T-helper 17 cell (primary cell): ENCODE measurements around the gene ACBD7. TPM values are rescaled to one million over a fixed set of nuclear protein-coding genes. Genes with fewer than 3 reads are reported as not detected.

ENCODE experiments used
- ATAC-seq: fragments of 150-1000 bp; cut with Tn5 transposase; 2 replicates; pipeline ENCODE4 v1.10.0; 2021; ENCODE audit warnings: mild to moderate bottlenecking, moderate library complexity
- DNase-seq, 3 donors: peaks; one replicate each; pipeline versions ENCODE4 v3.0.0 to v3.0.0-alpha.2; 2020 to 2021
- H3K9me3 ChIP-seq: one replicate; pipeline ENCODE4 v1.7.0; 2013; ENCODE audit warnings: low read length, mild to moderate bottlenecking; ENCODE audit not compliant: control insufficient read depth, poor library complexity, severe bottlenecking
- H3K27ac Mint-ChIP-seq: one replicate; pipeline ENCODE4 v1.8.0; 2022; ENCODE audit warnings: mild to moderate bottlenecking, moderate library complexity, mixed read lengths
- H3K27me3 Mint-ChIP-seq: one replicate; pipeline ENCODE4 v1.8.0; 2022; ENCODE audit warnings: mixed read lengths
- H3K36me3 Mint-ChIP-seq: one replicate; pipeline ENCODE4 v1.8.0; 2022; ENCODE audit warnings: low read depth, mixed read lengths
- H3K4me1 Mint-ChIP-seq: one replicate; pipeline ENCODE4 v1.8.0; 2022; ENCODE audit warnings: mild to moderate bottlenecking, mixed read lengths
- H3K4me3 Mint-ChIP-seq: one replicate; pipeline ENCODE4 v1.8.0; 2022; ENCODE audit warnings: mild to moderate bottlenecking, moderate library complexity, mixed read lengths
- total RNA-seq, 4 donors: library from RNA in 2 of 4; stranded (reverse) in 2 of 4; gene quantifications; one replicate each; pipeline ENCODE4 v1.2.3 and lab custom pipeline; 2022 to 2026

The ACBD7 gene
- total RNA-seq, 2 donors from 2014 or later: 0.77 TPM; not detected in 1

DNA sequence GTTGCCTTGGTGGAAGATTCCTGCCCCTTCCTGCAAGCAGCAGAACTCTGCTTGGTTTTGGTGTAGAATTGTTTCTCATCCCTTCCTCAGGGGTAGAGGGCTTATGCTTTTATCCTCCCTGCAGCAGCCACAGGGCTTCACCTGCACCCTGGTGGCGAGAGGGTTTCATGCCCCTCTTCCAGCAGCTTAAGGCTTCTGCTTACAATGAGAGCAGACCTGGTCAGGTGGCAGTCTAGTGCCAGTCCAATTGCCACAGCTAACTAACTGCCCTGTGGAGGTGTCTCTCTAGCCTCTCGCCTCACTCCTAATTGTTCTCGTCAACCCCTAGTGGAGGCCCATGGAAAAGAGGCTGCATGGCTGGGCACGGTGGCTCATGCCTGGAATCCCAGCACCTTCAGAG is 19.3 kb downstream of the ACBD7 start:
- Mint-ChIP-seq H3K27ac (no peak overlapping the region), H3K36me3 (peaks cover 2% of the 10 kb centered on the region)

GRCh38 chr10:15068802-15069201 is 19.8 kb downstream of the ACBD7 start:
- H3K27me3 Mint-ChIP-seq: peaks cover 22% of the 10 kb centered on the region
- DNase-seq (no peak), ATAC-seq (no peak)
- no peaks in the 10 kb centered on the region for H3K4me1 Mint-ChIP-seq
- H3K9me3 ChIP-seq: no peaks in the 10 kb centered on the region
- H3K36me3 Mint-ChIP-seq: peaks cover 2% of the 10 kb centered on the region
- no peak overlapping the region for H3K4me3 Mint-ChIP-seq
- H3K27ac Mint-ChIP-seq: no peak overlapping the region

More for the DNA sequence above, 19.3 kb downstream of the ACBD7 start:
- H3K4me3 Mint-ChIP-seq: no peak overlapping the region
- H3K27me3 Mint-ChIP-seq: peaks cover 23% of the 10 kb centered on the region
- no peaks in the 10 kb centered on the region for H3K4me1 Mint-ChIP-seq
- no peak for ATAC-seq
- no peaks in the 10 kb centered on the region for H3K9me3 ChIP-seq
- DNase-seq: no peak

- no peaks in the 10 kb centered on the region for H3K4me1 Mint-ChIP-seq
- no peak overlapping the region for H3K27ac Mint-ChIP-seq
- peaks cover under 1% of the 10 kb centered on the region for H3K36me3 Mint-ChIP-seq
- H3K27me3 Mint-ChIP-seq: peaks cover 10% of the 10 kb centered on the region
- no peak for DNase-seq
- ATAC-seq: no peak
- no peak overlapping the region for H3K4me3 Mint-ChIP-seq
- H3K9me3 ChIP-seq: no peaks in the 10 kb centered on the region
Observed at GRCh38 chr10:15067154-15067553, 21.4 kb downstream of the ACBD7 start.

DNA sequence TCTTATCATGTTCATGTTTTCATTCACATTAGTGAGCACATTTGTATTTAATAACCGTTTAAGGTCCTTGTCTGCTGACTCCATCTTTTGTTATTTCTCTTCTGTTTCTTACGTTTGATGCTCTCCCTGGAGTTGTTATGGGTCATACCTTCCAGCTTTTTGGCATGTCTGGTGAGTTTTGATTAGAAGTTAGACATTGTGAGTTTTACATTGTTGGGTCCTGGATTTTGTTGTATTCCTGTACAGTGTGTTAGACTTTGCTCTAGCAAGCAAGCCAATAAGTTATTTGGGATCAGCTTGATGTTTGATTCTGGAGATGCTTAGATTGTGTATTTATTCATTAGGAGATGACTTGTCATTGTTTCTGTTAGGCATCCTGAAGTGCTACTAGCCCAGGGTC is 27.9 kb downstream of the ACBD7 start:
- Mint-ChIP-seq H3K36me3 (peaks cover 3% of the 10 kb centered on the region), H3K4me1 (no peaks in the 10 kb centered on the region), H3K27me3 (peaks cover 9% of the 10 kb centered on the region), H3K27ac (no peak overlapping the region), H3K4me3 (no peak overlapping the region)
- H3K9me3 ChIP-seq: peaks cover 3% of the 10 kb centered on the region
- DNase-seq (no peak), ATAC-seq (no peak)

DNA sequence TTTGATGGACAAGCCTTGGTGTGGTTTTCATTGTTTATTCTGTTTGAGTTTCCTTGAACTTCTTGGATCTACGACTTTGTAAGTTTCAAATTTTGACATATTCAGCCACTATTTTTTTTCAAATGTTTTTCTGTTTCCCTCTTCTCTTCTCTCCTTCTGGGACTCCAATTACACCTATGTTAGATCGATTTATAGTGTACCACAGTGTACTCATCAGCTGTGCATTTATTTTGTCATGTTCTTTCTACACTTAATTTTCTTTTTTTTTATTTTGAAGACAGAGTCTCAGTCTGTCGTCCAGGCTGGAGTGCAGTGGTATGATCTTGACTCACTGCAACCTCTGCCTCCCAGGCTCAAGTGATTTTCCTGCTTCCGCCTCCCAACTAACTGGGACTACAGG is 28.7 kb downstream of the ACBD7 start:
- no peak overlapping the region for H3K27ac Mint-ChIP-seq
- peaks cover 3% of the 10 kb centered on the region for H3K9me3 ChIP-seq
- peaks cover 3% of the 10 kb centered on the region for H3K36me3 Mint-ChIP-seq
- H3K27me3 Mint-ChIP-seq: peaks cover 4% of the 10 kb centered on the region
- DNase-seq (no peak), ATAC-seq (no peak)
- H3K4me1 Mint-ChIP-seq: no peaks in the 10 kb centered on the region
- no peak overlapping the region for H3K4me3 Mint-ChIP-seq

DNA sequence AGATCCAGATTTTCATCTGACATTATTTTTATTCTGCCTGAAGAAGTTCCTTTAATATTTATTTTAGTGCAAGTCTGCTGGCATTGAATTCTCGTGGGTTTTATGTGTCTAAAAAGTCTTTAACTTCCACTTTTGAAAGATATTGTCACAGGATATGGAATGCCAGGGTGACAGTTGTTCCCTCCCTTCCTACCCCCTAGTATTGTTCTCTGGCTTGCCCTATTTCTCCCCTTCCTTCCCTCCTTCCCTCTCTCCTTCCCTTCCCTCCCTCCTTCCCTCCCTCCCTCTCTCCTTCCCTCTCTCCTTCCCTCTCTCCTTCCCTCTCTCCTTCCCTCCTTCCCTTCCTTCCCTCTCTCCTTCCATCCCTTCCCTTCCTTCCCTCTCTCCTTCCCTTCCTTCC is 29.9 kb downstream of the ACBD7 start:
- Mint-ChIP-seq H3K4me1 (no peaks in the 10 kb centered on the region), H3K27me3 (peaks cover 2% of the 10 kb centered on the region), H3K4me3 (no peak overlapping the region), H3K27ac (no peak overlapping the region), H3K36me3 (peaks cover 3% of the 10 kb centered on the region)
- ATAC-seq (no peak), DNase-seq (no peak)
- H3K9me3 ChIP-seq: peaks cover 3% of the 10 kb centered on the region

GRCh38 chr10:15053061-15053460 is 35.5 kb downstream of the ACBD7 start:
- H3K36me3 Mint-ChIP-seq: no peaks in the 10 kb centered on the region
- no peak overlapping the region for H3K27ac Mint-ChIP-seq
- H3K27me3 Mint-ChIP-seq: peaks cover 5% of the 10 kb centered on the region
- ATAC-seq: no peak
- H3K4me1 Mint-ChIP-seq: no peaks in the 10 kb centered on the region
- H3K4me3 Mint-ChIP-seq: no peak overlapping the region
- H3K9me3 ChIP-seq: no peaks in the 10 kb centered on the region
- no peak for DNase-seq

- ATAC-seq (no peak), DNase-seq (no peak)
- Mint-ChIP-seq H3K27me3 (peaks cover 5% of the 10 kb centered on the region), H3K36me3 (no peaks in the 10 kb centered on the region), H3K4me3 (no peak overlapping the region), H3K27ac (no peak overlapping the region), H3K4me1 (no peaks in the 10 kb centered on the region)
- H3K9me3 ChIP-seq: no peaks in the 10 kb centered on the region
Observed at GRCh38 chr10:15052121-15052520, 36.5 kb downstream of the ACBD7 start.

- Mint-ChIP-seq H3K4me1 (peaks cover 3% of the 10 kb centered on the region), H3K4me3 (no peak overlapping the region), H3K36me3 (no peaks in the 10 kb centered on the region), H3K27ac (no peak overlapping the region), H3K27me3 (peaks cover 5% of the 10 kb centered on the region)
- DNase-seq: no peak
- no peak for ATAC-seq
- H3K9me3 ChIP-seq: no peaks in the 10 kb centered on the region
Observed at GRCh38 chr10:15049533-15049932, 39.0 kb downstream of the ACBD7 start.

- no peak for DNase-seq
- no peak for ATAC-seq
Observed at GRCh38 chr10:15046626-15047025, 42.0 kb downstream of the ACBD7 start.

GRCh38 chr10:15045380-15045779 is 43.2 kb downstream of the ACBD7 start:
- no peaks in the 10 kb centered on the region for H3K36me3 Mint-ChIP-seq
- no peak for ATAC-seq
- no peak overlapping the region for H3K4me3 Mint-ChIP-seq
- no peak for DNase-seq
- H3K9me3 ChIP-seq: no peaks in the 10 kb centered on the region
- no peaks in the 10 kb centered on the region for H3K27me3 Mint-ChIP-seq
- H3K27ac Mint-ChIP-seq: no peak overlapping the region
- peaks cover 7% of the 10 kb centered on the region for H3K4me1 Mint-ChIP-seq

More at GRCh38 chr10:15046626-15047025, 42.0 kb downstream of the ACBD7 start:
- no peak overlapping the region for H3K27ac Mint-ChIP-seq
- H3K36me3 Mint-ChIP-seq: no peaks in the 10 kb centered on the region
- no peaks in the 10 kb centered on the region for H3K27me3 Mint-ChIP-seq
- H3K9me3 ChIP-seq: no peaks in the 10 kb centered on the region
- H3K4me1 Mint-ChIP-seq: peaks cover 3% of the 10 kb centered on the region
- H3K4me3 Mint-ChIP-seq: no peak overlapping the region

DNA sequence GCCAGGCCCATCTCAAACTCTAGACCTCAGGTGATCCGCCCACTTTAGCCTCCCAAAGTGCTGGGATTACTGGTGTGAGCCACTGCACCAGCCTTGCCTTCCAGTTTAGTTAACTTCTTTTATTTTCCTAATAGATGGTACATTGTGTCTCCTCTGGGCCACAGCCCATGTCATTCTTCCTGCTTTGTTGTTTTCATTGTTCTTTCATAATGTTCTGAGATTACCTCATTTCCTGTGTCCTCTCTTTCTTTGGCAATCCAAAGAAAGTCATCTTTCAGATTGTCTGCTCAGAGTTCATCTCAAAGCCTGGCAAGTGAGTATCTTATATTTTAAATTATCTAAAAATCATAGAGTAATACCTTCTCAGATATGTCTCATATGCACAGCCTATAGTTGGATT is 44.9 kb downstream of the ACBD7 start, which contains the start of gene OLAH:
Gene OLAH, plus strand, starts transcription at position 270 of the 400 bp plus-strand sequence. CDS start 3,346 bp downstream, outside the sequence.
- Mint-ChIP-seq H3K4me1 (peaks cover 9% of the 10 kb centered on the region), H3K27me3 (no peaks in the 10 kb centered on the region), H3K4me3 (no peak within 1 kb of the TSS), H3K36me3 (no peaks in the 10 kb centered on the region), H3K27ac (no peak within 1 kb of the TSS)
- DNase-seq (no peak), ATAC-seq (no peak)
- no peaks in the 10 kb centered on the region for H3K9me3 ChIP-seq

DNA sequence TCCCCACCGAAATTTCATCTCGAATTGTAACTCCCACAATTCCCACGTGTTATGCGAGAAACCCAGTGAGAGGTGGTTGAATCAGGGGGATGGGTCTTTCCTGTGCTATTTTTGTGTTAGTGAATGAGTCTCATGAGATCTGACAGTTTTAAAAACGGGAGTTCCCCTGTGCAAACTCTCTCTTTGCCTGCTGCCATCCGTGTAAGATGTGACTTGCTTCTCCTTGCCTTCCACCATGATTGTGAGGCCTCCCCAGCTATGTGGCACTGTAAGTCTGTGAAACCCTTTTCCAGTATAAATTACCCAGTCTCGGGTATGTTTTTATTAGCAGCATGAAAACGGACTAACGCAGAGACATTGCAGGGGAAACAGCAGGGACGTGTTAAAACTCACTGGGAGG is 50.2 kb downstream of the ACBD7 start:
- no peaks in the 10 kb centered on the region for H3K36me3 Mint-ChIP-seq
- no peak overlapping the region for H3K27ac Mint-ChIP-seq
- ATAC-seq (no peak), DNase-seq (no peak)
- no peaks in the 10 kb centered on the region for H3K9me3 ChIP-seq
- no peaks in the 10 kb centered on the region for H3K27me3 Mint-ChIP-seq
- H3K4me1 Mint-ChIP-seq: peaks cover 15% of the 10 kb centered on the region
- H3K4me3 Mint-ChIP-seq: no peak overlapping the region

- DNase-seq: no peak
- ATAC-seq: no peak
- H3K4me1 Mint-ChIP-seq: peaks cover 18% of the 10 kb centered on the region
- H3K27me3 Mint-ChIP-seq: no peaks in the 10 kb centered on the region
- H3K27ac Mint-ChIP-seq: no peak overlapping the region
- no peaks in the 10 kb centered on the region for H3K9me3 ChIP-seq
- H3K36me3 Mint-ChIP-seq: no peaks in the 10 kb centered on the region
- H3K4me3 Mint-ChIP-seq: no peak overlapping the region
Observed at GRCh38 chr10:15037691-15038090, 50.9 kb downstream of the ACBD7 start.
